Fibroblast of villous mesenchyme (primary cell): ENCODE data around the gene IGF2R. TPM values are rescaled to one million over a fixed set of nuclear protein-coding genes. Genes with fewer than 3 reads are reported as not detected.

Experiments used
- DNase-seq: peaks from one replicate; pipeline ENCODE4 v3.0.0-alpha.2; 2010; ENCODE audit warnings: low read depth
- H3K4me3 ChIP-seq: 2 replicates; pipeline ENCODE4 v1.5.1; 2011; ENCODE audit warnings: low read depth, mild to moderate bottlenecking, low read length
- total RNA-seq: library from RNA; depleted of rRNA; stranded (reverse); fragments of >200 nt; gene quantifications from 2 replicates; pipeline ENCODE4 v1.2.3, GENCODE V29; 2012
- TF ChIP-seq, protein P1 (sequence below): IDR thresholded peaks from 2 replicates; pipeline ENCODE4 v1.5.1; 2012; ENCODE audit warnings: low read depth, mild to moderate bottlenecking, low read length; ENCODE audit not compliant: insufficient read depth

The IGF2R gene
- total RNA-seq, 1 donor, result 132 TPM

DNA sequence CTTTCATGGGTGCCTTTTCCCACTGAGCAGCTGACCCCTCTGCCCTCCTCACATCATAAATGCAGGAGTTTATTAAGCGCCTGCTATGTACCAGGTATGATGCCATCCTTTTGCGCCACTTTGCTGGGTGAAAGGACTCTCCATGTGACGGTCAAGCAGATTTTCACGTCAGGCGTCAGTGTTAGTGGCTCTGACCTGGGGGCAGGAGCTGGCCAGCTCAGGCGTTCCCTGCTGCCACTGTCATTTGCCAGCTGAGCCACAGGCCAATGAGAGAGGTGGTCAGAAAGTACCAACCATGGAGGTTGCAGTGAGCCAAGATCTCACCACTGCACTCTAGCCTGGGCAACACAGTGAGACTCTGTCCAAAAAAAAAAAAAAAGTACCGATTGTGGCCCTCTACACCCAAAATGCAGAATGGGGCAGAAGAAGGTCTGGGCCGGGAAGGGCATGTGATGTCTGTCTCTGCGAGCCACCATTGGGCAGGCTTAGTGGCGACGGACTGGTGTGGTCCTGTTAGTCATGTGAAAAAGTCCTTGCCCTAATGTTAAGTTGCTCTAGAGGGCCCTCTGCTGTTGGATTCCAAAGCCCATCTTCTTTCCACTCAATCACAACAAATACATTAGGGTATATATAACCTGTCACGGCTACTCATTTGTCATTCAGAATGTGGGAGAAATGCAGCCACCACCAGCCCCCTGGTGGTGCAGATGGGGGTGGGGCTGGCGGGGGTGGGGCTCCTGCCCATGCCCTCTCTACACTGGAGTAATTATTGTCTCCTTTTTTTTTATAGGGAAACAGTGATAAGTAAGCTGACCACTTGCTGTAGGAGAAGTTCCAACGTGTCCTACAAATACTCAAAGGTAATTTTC is 134.3 kb downstream of the IGF2R start:
- TF ChIP-seq, protein P1, sequence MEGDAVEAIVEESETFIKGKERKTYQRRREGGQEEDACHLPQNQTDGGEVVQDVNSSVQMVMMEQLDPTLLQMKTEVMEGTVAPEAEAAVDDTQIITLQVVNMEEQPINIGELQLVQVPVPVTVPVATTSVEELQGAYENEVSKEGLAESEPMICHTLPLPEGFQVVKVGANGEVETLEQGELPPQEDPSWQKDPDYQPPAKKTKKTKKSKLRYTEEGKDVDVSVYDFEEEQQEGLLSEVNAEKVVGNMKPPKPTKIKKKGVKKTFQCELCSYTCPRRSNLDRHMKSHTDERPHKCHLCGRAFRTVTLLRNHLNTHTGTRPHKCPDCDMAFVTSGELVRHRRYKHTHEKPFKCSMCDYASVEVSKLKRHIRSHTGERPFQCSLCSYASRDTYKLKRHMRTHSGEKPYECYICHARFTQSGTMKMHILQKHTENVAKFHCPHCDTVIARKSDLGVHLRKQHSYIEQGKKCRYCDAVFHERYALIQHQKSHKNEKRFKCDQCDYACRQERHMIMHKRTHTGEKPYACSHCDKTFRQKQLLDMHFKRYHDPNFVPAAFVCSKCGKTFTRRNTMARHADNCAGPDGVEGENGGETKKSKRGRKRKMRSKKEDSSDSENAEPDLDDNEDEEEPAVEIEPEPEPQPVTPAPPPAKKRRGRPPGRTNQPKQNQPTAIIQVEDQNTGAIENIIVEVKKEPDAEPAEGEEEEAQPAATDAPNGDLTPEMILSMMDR, result peak; percentile 38
- peak; percentile 22 for DNase-seq
- H3K4me3 ChIP-seq, result no peak overlapping the region

DNA sequence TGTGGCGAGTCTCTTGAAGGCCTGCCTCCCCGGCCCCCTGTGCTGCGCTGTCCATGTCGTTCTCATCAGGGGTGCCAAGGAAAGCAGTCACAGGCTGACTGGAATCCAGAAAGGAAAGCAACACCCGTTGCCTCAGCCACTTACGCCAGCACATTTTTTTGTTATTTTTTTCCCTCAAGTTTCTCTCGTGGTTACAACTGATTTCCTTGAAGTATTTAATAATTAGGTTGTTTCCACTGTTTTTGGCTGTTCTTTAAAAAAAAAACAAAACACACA is 134.9 kb downstream of the IGF2R start:
- H3K4me3 ChIP-seq, result no peak overlapping the region
- TF ChIP-seq, protein P1, result no peak
- DNase-seq, result no peak

DNA sequence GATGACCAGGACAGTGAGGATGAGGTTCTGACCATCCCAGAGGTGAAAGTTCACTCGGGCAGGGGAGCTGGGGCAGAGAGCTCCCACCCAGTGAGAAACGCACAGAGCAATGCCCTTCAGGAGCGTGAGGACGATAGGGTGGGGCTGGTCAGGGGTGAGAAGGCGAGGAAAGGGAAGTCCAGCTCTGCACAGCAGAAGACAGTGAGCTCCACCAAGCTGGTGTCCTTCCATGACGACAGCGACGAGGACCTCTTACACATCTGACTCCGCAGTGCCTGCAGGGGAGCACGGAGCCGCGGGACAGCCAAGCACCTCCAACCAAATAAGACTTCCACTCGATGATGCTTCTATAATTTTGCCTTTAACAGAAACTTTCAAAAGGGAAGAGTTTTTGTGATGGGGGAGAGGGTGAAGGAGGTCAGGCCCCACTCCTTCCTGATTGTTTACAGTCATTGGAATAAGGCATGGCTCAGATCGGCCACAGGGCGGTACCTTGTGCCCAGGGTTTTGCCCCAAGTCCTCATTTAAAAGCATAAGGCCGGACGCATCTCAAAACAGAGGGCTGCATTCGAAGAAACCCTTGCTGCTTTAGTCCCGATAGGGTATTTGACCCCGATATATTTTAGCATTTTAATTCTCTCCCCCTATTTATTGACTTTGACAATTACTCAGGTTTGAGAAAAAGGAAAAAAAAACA is 136.1 kb downstream of the IGF2R start:
- DNase-seq, result no peak
- TF ChIP-seq, protein P1, result no peak
- H3K4me3 ChIP-seq, result no peak overlapping the region

- H3K4me3 ChIP-seq, result no peak overlapping the region
- DNase-seq, result no peak
- TF ChIP-seq, protein P1, result no peak
Measured at GRCh38 chr6:160106010-160106409, 137.1 kb downstream of the IGF2R start.

- no peak for DNase-seq
- no peak overlapping the region for H3K4me3 ChIP-seq
- TF ChIP-seq, protein P1, result no peak
Measured at GRCh38 chr6:160106701-160107100, 137.8 kb downstream of the IGF2R start.

GRCh38 chr6:160108077-160108476 is 139.2 kb downstream of the IGF2R start:
- TF ChIP-seq, protein P1, result no peak
- no peak for DNase-seq
- no peak overlapping the region for H3K4me3 ChIP-seq
